Right forelimb (tissue), 1 donor: ENCODE results near the gene RHOXF2B.
"Not testable (repeated sequence)": the region's sequence is repeated elsewhere in the genome, so short reads cannot be mapped to it uniquely, and the experiment has no call there.

Experiments
- DNase-seq: peaks from one replicate; pipeline ENCODE4 v3.0.0-alpha.2; 2018

RHOXF2B gene

GRCh38 chrX:120077590-120077989 lies at the start of gene RHOXF2B:
Gene RHOXF2B (minus strand): TSS chrX:120077690. CDS start chrX:120077552, 138 bp downstream.
- DNase-seq: not testable (repeated sequence)

- no peak for DNase-seq
These were observed 48.0 kb upstream of the RHOXF2B start for GRCh38 chrX:120125444-120125843.

DNA sequence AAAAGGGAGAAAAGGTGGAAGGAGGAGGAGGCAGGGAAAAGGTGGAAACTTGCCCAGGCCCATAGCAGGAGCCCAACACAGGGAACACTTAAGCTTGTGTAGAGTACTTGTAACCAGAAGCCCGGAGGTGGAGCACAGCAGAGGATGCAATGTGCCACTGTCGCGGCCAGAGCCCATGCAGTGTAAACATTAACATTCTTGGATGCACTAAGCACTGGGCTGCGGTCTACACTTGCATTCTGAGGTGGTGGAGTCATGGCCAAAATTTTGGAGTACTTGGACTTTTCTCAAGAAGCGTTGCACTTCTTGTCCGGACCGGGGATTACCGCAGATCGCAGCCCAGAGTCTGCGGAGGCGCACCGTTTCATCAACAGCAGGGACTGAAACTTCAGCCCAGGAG lies 42.7 kb upstream of the RHOXF2B start:
- DNase-seq: no peak

DNA sequence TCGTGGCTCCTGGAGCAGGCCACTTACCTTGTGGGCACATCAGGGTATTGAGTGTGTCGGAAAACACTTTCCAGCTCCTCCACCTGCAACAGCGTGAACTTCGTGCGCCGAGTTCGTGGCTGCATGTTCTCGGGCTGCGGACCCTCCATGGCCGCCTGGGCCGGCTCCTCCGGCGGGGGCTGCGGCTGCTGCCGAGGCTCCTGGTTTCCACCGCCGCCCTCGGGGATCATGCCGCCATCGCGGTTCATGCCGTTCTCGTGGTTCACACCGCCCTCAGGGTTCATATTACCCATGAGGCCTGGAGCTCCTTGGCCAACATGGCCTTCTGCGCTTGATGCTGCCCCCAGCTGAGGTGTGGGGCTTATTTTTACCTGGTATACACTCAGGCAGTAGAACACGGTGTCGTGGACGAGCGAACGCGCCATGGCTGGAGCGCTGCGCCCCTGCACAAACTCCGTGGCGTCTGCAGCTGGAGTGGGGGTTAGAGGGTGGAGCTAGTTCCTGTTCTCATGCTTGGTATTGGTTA lies 38.0 kb upstream of the RHOXF2B start, which contains the start of gene RHOXF1:
Gene RHOXF1 (minus strand): TSS at position 476 of the 526 bp plus-strand sequence. CDS start 51 bp downstream, at position 425.
- DNase-seq: no peak

- DNase-seq: no peak
These were observed 34.1 kb upstream of the RHOXF2B start for GRCh38 chrX:120111611-120112010.

GRCh38 chrX:120109378-120109777 lies 31.9 kb upstream of the RHOXF2B start:
- no peak for DNase-seq

GRCh38 chrX:120104707-120105106 lies 27.2 kb upstream of the RHOXF2B start:
- not testable (repeated sequence) for DNase-seq

DNA sequence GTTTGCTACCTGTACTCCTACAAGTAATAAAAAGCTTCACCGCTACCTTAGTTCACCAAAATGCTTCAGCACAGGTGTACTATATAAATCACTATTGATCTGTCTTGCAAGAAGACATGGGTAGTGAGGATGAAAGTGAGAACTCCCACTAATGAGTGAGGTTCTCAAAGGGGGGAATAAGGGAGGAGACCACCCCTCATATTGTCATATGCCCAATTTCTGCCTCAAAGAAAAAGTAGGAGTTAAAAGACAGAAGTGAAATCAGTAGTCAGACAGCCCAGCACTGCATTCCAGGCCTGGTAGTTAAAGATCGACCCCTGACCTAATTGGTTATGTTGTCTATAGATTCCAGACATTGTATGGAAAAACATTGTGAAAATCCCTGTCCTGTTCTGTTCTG lies 23.6 kb upstream of the RHOXF2B start:
- not testable (repeated sequence) for DNase-seq

DNA sequence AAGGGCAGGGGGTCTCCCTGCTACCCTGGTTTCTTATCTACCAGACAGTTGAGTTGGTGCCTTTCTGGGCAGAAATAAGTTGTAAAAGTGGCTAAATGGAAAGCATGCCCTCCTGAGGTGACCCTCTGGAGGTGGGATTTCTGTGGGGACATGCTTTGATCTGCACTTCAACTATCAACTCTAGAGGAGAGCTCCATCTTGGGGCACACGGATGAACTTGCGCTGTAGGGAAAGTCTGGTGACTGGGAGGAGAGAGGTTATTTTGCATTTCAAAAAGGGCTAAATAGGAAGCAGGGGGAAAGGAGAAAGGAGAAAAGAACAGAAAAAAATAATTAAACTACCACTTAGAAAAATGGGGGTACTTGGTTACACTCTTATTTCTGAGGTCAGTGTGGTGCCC lies 12.7 kb upstream of the RHOXF2B start:
- DNase-seq: no peak

- no peak for DNase-seq
These were observed 10.0 kb upstream of the RHOXF2B start for GRCh38 chrX:120087289-120088017.

GRCh38 chrX:120085553-120086185 lies 8.2 kb upstream of the RHOXF2B start:
- not testable (repeated sequence) for DNase-seq

- not testable (repeated sequence) for DNase-seq
These were observed 11.3 kb downstream of the RHOXF2B start for GRCh38 chrX:120066169-120066568.

DNA sequence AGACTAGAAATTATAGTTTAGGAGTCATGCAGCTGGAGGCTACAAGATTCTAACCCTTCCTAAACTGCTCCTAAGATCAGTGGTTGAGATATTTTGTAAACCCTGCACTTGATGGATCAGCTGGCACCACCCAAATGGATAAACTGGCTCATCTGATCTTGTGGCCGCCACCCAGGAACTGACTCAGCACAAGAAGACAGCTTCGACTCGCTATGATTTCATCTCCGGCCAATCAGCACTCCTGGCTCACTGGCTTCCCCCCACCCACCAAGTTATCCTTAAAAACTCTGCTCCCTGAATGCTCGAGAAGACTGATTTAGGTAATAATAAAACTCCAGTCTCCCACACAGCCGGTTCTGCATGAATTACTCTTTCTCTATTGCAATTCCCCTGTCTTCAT lies 34.8 kb downstream of the RHOXF2B start:
- not testable (repeated sequence) for DNase-seq

- not testable (repeated sequence) for DNase-seq
These were observed 35.2 kb downstream of the RHOXF2B start for GRCh38 chrX:120042247-120042646.

- not testable (repeated sequence) for DNase-seq
These were observed 37.3 kb downstream of the RHOXF2B start for GRCh38 chrX:120040176-120040575.

GRCh38 chrX:120039087-120039733 lies 38.3 kb downstream of the RHOXF2B start:
- not testable (repeated sequence) for DNase-seq

DNA sequence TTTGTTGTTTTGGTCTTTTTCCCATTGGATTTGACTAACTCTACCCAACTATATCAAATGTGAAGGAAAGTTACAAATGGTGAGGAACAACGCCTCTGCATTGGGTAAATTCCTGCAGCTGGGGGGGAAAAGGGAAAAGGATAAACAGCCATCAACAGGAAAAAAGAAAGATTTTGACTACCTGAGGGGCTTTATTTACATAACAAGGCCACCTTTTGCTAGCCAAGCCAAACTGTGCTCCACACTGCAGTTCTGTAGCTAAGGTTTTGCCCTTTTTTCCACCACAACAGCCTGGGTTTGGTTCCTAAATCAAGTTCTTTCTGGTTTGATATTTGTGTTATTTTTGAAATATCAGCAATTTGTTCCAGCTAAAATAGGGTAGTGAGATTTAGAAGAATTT lies 40.8 kb downstream of the RHOXF2B start:
- DNase-seq: no peak

GRCh38 chrX:120035522-120036309 lies 41.8 kb downstream of the RHOXF2B start:
- DNase-seq: not testable (repeated sequence)

DNA sequence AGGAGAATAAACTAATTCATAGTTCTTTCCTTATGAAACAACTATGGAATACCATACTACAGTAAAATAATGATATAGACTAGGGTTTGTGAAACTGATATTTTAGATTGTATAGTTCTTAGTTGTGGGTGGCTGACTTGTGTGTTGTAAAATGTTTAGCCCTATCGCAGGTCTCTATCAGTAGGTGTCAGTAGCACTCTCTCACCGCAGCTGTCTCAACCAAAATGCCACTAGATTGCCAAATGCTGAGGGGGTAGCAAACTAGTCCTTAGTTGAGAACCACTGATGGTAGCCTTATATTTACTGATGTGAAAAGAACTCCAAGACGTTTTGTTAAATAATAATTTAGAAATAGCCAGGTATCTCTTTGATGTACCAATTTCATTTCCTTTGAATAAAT lies 48.1 kb downstream of the RHOXF2B start:
- no peak for DNase-seq

GRCh38 chrX:120023259-120023658 lies 54.2 kb downstream of the RHOXF2B start:
- no peak for DNase-seq

- DNase-seq: no peak
These were observed 54.7 kb downstream of the RHOXF2B start for GRCh38 chrX:120022763-120023162.
